Left ventricle myocardium inferior (tissue), 1 donor: ENCODE measurements around the gene TNFRSF14. TPM values are rescaled to one million over a fixed set of nuclear protein-coding genes. Genes with fewer than 3 reads are reported as not detected.

Experiments
- DNase-seq: peaks from one replicate; pipeline ENCODE4 v3.0.0-alpha.2; 2020
- H3K27ac ChIP-seq: fragments of 200-600 bp; replicated peaks from 2 replicates; pipeline ENCODE4 v1.8.0; 2021
- H3K27me3 ChIP-seq: fragments of 200-600 bp; 2 replicates; pipeline ENCODE4 v1.8.0; 2021; ENCODE audit warnings: low read depth
- H3K36me3 ChIP-seq: fragments of 200-600 bp; 2 replicates; pipeline ENCODE4 v1.8.0; 2021
- H3K4me1 ChIP-seq: fragments of 200-600 bp; 2 replicates; pipeline ENCODE4 v1.8.0; 2021
- H3K4me3 ChIP-seq: fragments of 200-600 bp; 2 replicates; pipeline ENCODE4 v1.8.0; 2021; ENCODE audit warnings: mild to moderate bottlenecking, moderate library complexity
- H3K9me3 ChIP-seq: fragments of 200-600 bp; replicated peaks from 2 replicates; pipeline ENCODE4 v1.8.0; 2021
- CTCF ChIP-seq: fragments of 200-600 bp; IDR thresholded peaks from 2 replicates; pipeline ENCODE4 v1.8.0; 2021; ENCODE audit warnings: antibody characterized with exemption, mild to moderate bottlenecking, borderline replicate concordance
- intact Hi-C: fragments of 100-400 bp; cut with micrococcal nuclease; formaldehyde crosslinking; loops from one replicate; pipeline ENCODE4 v1.11.0; 2022
- total RNA-seq: library from RNA; stranded (reverse); fragmentation: NEBNext Ultra II Directional; extraction: Animal tissue kit (Norgen Biotek cat#: 25700); gene quantifications from one replicate; pipeline ENCODE4 v1.2.1, GENCODE V29; 2021
- donor health status: DM: no; HTN: yes; CAD: no; lungs with severe emphysema.

Gene TNFRSF14
- total RNA-seq, 1 donor from 2014 or later: 13.7 TPM

DNA sequence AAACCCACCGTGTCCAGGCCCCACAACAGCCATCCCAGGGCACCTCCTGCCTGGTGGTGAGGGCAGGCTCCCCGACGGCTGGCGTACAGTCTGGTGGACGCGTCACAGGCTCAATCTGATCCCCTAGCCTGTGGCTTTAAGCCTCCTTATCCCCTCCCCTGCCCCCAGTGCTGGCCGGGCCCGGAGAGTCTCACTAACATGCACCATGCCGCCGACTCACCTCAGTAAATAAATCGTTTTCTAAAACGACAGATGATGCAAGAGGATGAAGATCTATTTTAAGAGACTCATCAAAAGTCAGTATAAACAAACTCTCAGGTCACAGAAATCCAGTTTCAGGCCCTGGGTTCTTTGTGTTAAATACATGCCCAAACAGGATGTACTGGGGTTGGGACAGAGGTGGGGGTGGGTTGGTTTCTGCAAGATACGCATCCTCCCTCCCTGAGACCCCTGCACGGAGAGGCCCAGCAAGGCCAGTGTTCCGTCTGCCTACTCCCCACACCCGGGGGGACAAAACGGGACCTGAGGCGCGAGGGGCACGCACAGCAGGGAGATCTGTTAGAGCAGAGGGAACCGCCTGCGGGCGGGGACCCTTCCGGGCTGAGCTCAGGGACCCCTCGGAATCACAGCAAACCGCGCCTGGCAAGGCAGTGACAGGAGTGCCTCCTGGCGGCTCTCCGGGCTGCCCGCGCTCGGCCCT is 32.8 kb upstream of the TNFRSF14 start:
- no peak for TF ChIP-seq CTCF
- H3K9me3 ChIP-seq: no peaks in the 10 kb centered on the region
- intact Hi-C loops: no loop called here
- H3K4me1 ChIP-seq: peaks cover 63% of the 10 kb centered on the region
- no peak overlapping the region for H3K4me3 ChIP-seq
- no peaks in the 10 kb centered on the region for H3K27me3 ChIP-seq
- peaks cover 34% of the 10 kb centered on the region for H3K36me3 ChIP-seq
- no peak for DNase-seq
- no peak overlapping the region for H3K27ac ChIP-seq

DNA sequence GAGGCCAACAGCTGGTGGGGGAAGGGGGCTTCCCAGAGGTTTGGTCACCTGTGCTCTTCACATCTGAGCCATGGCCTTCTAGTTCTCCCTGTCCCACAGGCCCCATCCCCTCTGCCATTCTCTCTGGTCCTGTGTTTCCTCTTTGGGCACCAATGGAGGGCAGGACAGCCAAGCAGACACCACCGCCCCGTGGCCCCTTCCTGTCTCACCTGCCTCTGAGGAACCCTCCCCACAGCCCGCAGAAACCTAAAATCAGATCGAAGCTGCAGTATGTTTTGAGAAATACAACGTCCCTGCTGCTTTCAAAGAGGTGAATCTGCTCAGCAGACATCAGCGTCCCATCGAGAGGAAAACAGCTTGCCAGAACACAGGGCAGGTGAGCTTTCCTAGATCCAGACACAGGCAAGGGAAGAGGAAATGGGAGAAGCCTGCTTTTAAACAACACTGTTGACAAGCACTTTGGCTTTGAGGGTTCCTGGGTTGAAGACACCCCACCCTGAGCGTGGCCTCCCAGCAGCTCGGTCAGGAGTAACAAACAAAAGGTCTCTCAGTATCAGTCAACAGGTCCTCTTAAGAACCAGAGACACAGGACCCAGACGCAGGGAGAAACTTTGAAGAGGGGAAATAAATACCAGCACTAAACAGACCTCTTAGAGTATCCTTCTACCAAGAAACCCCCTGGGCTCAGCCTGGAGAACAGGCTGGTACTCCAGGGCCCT is 32.1 kb upstream of the TNFRSF14 start:
- intact Hi-C loops: no loop called here

GRCh38 chr1:2525572-2525919 is 30.6 kb upstream of the TNFRSF14 start:
- H3K36me3 ChIP-seq: peaks cover 12% of the 10 kb centered on the region
- H3K4me1 ChIP-seq: peaks cover 82% of the 10 kb centered on the region
- intact Hi-C loops: no loop called here
- peak overlapping the region; percentile 92 for H3K27ac ChIP-seq
- H3K9me3 ChIP-seq: no peaks in the 10 kb centered on the region
- DNase-seq: no peak
- TF ChIP-seq CTCF: no peak
- H3K4me3 ChIP-seq: peak overlapping the region; percentile 96
- peaks cover under 1% of the 10 kb centered on the region for H3K27me3 ChIP-seq

More for the DNA sequence above, 32.1 kb upstream of the TNFRSF14 start:
- H3K27ac ChIP-seq: no peak overlapping the region
- TF ChIP-seq CTCF: no peak
- H3K27me3 ChIP-seq: no peaks in the 10 kb centered on the region
- H3K9me3 ChIP-seq: no peaks in the 10 kb centered on the region
- peaks cover 27% of the 10 kb centered on the region for H3K36me3 ChIP-seq
- H3K4me3 ChIP-seq: peak overlapping the region; percentile 96
- peaks cover 70% of the 10 kb centered on the region for H3K4me1 ChIP-seq
- no peak for DNase-seq

- Histone ChIP-seq H3K27me3 (peaks cover 7% of the 10 kb centered on the region), H3K9me3 (no peaks in the 10 kb centered on the region), H3K36me3 (peaks cover 5% of the 10 kb centered on the region), H3K4me1 (peaks cover 82% of the 10 kb centered on the region), H3K4me3 (peak within 1 kb of the TSS; percentile 96), H3K27ac (peak within 1 kb of the TSS; percentile 92)
- peak; percentile 34 for TF ChIP-seq CTCF
- DNase-seq: peak; percentile 93
- intact Hi-C loops: no loop called here
Observed at GRCh38 chr1:2525920-2526823, 30.0 kb upstream of the TNFRSF14 start, which contains the start of gene PANK4. TSS of gene PANK4 (minus strand) at chr1:2526596. CDS start at chr1:2526587, 9 bp downstream.

DNA sequence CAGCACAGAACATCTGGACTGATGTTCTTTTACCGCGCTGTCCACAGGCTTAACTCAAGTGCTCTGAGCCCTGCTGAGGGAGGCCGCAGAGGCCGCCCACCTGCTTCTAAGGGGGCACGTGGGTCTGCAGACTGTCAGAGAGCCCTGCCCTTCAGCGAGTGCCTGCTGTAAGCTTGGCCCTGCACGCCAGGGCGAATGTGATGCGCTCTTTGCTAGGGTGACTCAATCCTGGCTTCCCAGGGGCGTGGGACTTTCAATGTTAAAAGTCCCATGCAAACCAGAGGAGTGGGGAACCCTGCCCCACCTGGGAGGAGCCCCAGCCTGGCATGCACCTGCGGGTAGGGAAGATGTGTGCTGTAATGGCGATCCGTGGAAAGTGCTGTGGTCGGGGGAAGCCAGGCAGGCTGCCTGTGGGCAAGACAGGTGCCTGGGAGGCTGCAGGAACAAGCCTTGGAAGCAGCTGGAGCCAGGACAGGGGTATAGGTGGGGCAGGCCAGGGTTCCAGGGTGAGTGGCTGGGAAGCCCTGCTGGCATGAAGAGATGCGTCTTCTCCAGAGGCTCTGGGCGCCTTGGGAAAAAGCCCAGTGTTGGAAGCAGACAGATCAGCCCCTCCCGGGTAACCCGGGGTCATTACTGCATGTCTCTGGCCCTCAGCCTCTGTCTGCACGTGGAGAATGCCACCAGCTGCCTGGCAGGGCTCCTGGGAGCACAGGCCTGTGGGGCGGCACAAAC is 29.2 kb upstream of the TNFRSF14 start:
- Histone ChIP-seq H3K4me1 (peaks cover 81% of the 10 kb centered on the region), H3K27me3 (peaks cover 15% of the 10 kb centered on the region), H3K36me3 (no peaks in the 10 kb centered on the region), H3K27ac (peak overlapping the region; percentile 92), H3K4me3 (peak overlapping the region; percentile 96), H3K9me3 (no peaks in the 10 kb centered on the region)
- TF ChIP-seq CTCF: no peak
- peak; percentile 78 for DNase-seq
- intact Hi-C loops: no loop called here
